Transverse colon (tissue), 4 donors: ENCODE data around the gene NAB2. TPM values are rescaled to one million over a fixed set of nuclear protein-coding genes. Genes with fewer than 3 reads are reported as not detected.

ENCODE experiments used
- DNase-seq: peaks from one replicate; pipeline ENCODE4 v3.0.0-alpha.2; 2019
- H3K27ac ChIP-seq, 4 donors: fragments of 200-600 bp; sonication (generic); 2 replicates each; pipeline ENCODE4 v1.5.1; 2016 to 2018; ENCODE audit warnings: inconsistent platforms in 4 of 4
- H3K27me3 ChIP-seq: fragments of 200-600 bp; sonication (generic); 2 replicates; pipeline ENCODE4 v1.5.1; 2017; ENCODE audit warnings: inconsistent platforms
- H3K36me3 ChIP-seq, 4 donors: fragments of 200-600 bp; sonication (generic); 2 replicates each; pipeline ENCODE4 v1.5.1; 2017 to 2019; ENCODE audit warnings: inconsistent platforms in 4 of 4
- H3K4me1 ChIP-seq, 4 donors: fragments of 200-600 bp; sonication (generic); 2 replicates each; pipeline ENCODE4 v1.5.1; 2017 to 2020; ENCODE audit warnings: inconsistent platforms in 4 of 4
- H3K4me3 ChIP-seq, 4 donors: fragments of 200-600 bp; sonication (generic); 1 replicate in 1 of 4; 2 replicates in 3 of 4; pipeline versions ENCODE4 v1.5.1 to v1.6.1; 2017 to 2019; ENCODE audit warnings: inconsistent platforms in 4 of 4
- H3K9me3 ChIP-seq, 2 donors: fragments of 200-600 bp; sonication (generic); 2 replicates each; pipeline ENCODE4 v1.5.1; 2017 to 2019; ENCODE audit warnings: inconsistent platforms in 2 of 2
- CTCF ChIP-seq, 5 experiments: fragments of 200-600 bp in 3 of 5; fragments of 450-650 bp in 2 of 5; sonication (generic) in 3 of 5; IDR thresholded peaks; 1 replicate in 2 of 5; 2 replicates in 3 of 5; pipeline ENCODE4 v1.5.1; 2016 to 2017; ENCODE audit warnings: antibody characterized with exemption in 5 of 5, inconsistent platforms in 3 of 5, mild to moderate bottlenecking in 2 of 5, moderate library complexity in 1 of 5
- EP300 ChIP-seq: sonication (generic); formaldehyde crosslinking; IDR thresholded peaks from one replicate; pipeline ENCODE4 v1.6.1; 2017; ENCODE audit warnings: antibody characterized with exemption, low read depth
- POLR2A ChIP-seq: fragments of 450-650 bp; IDR thresholded peaks from one replicate; pipeline ENCODE4 v1.6.1; 2016; ENCODE audit warnings: antibody characterized with exemption, mild to moderate bottlenecking, moderate library complexity
- POLR2AphosphoS5 ChIP-seq, 3 donors: sonication (generic); formaldehyde crosslinking; IDR thresholded peaks; one replicate each; pipeline ENCODE4 v1.6.1; 2016; ENCODE audit warnings: antibody characterized with exemption in 3 of 3
- WGBS, 2 donors: methylation state at CpG; one replicate each; pipeline ENCODE4 v1.1.5; 2018; ENCODE audit warnings: low coverage in 1 of 2; 5-methylcytosine and 5-hydroxymethylcytosine counted together
- in situ Hi-C, 4 donors: fragments of 200-750 bp; cut with MboI; loops; one replicate each; pipeline versions ENCODE4 v1.15.0 to v1.15.1; 2017; ENCODE audit warnings: low sequenced_read_pairs in 3 of 4, low pct_ligation_motif_present in 1 of 4, low pct_unique_long_range_greater_than_20kb in 1 of 4
- intact Hi-C: fragments of 100-400 bp; cut with DNase I; formaldehyde crosslinking; loops from one replicate; pipeline ENCODE4 v1.15.1; 2023; ENCODE audit warnings: low total_unique reads
- total RNA-seq, 4 donors: library from RNA; depleted of rRNA; stranded (reverse); fragments of >200 nt; gene quantifications; one replicate each; pipeline ENCODE4 v1.1.0, GENCODE V29; 2016

Gene NAB2
- total RNA-seq, 4 donors from 2014 or later = 2.6 to 9.1 (median 4.7) TPM

GRCh38 chr12:57143454-57143853 lies 54.5 kb downstream of the NAB2 start:
- Histone ChIP-seq H3K27me3 (no peaks in the 10 kb centered on the region), H3K4me1 (peaks cover 35 to 52% (median 38%) of the 10 kb centered on the region in 4 donors), H3K36me3 (peaks cover 0 to 8% (median 3%) of the 10 kb centered on the region in 4 donors), H3K4me3 (no peak overlapping the region), H3K9me3 (no peaks in the 10 kb centered on the region), H3K27ac (peak overlapping the region in 3 of 4 donors; percentile 12 to 66 (median 17))
- TF ChIP-seq POLR2AphosphoS5 (IDR thresholded peaks at IDR 0.05) (no peak), POLR2A (no peak), CTCF (IDR thresholded peaks at IDR 0.05) (no peak), EP300 (no peak)
- intact Hi-C loops (no loop called here), in situ Hi-C loops (no loop called here)
- DNase-seq = no peak
- WGBS, 2 donors = 83% methylated on average over 4 of the region's 4 CpGs; no CpG with 5 or more reads in 1 of the 2 donors

Other genes with a start within 250 kb of the NAB2 start
- gene SDR9C7, start 154.7 kb upstream of the NAB2 start, total RNA-seq = not detected
- under 1 TPM in 2 of 4 donors, not detected in 2; 0.48 to 0.55 TPM for gene RDH16, start 131.5 kb upstream of the NAB2 start, total RNA-seq
- 1 to 10 TPM; 3.4 to 8.0 (median 4.8) TPM for gene ZBTB39, start 82.6 kb upstream of the NAB2 start, total RNA-seq
- gene TAC3, start 72.6 kb upstream of the NAB2 start, total RNA-seq = 10 to 100 TPM in 1 of 4 donors, 1 to 10 TPM in 2, not detected in 1; 2.5 to 47.1 (median 9.2) TPM
- 100 to 1,000 TPM; 118 to 234 (median 184) TPM for gene MYO1A, start 39.0 kb upstream of the NAB2 start, total RNA-seq
- 10 to 100 TPM in 1 of 4 donors, 1 to 10 TPM in 3; 4.0 to 66.7 (median 5.2) TPM for gene NEMP1, start 10.3 kb upstream of the NAB2 start, total RNA-seq
- 100 to 1,000 TPM; 181 to 318 (median 198) TPM for gene STAT6, start 22.2 kb downstream of the NAB2 start, total RNA-seq
- 100 to 1,000 TPM in 3 of 4 donors, 10 to 100 TPM in 1; 94.3 to 248 (median 199) TPM for gene LRP1, start 39.4 kb downstream of the NAB2 start, total RNA-seq
- gene LRP1-AS, start 58.5 kb downstream of the NAB2 start, total RNA-seq = not detected
- gene NXPH4, start 127.7 kb downstream of the NAB2 start, total RNA-seq = not detected
- 100 to 1,000 TPM in 1 of 4 donors, 10 to 100 TPM in 3; 29.2 to 104 (median 33.4) TPM for gene SHMT2, start 140.6 kb downstream of the NAB2 start, total RNA-seq
- gene STAC3, start 162.1 kb downstream of the NAB2 start, total RNA-seq = 1 to 10 TPM; 1.8 to 3.3 (median 1.9) TPM